Mammary epithelial cell (primary cell): ENCODE results near the gene MBP.

Experiments used
- CTCF ChIP-seq, 2 donors: IDR thresholded peaks in 1 of 2; conservative IDR thresholded peaks in 1 of 2; 2 replicates each; pipeline ENCODE4 v1.5.1; 2011 to 2012; ENCODE audit warnings: inconsistent platforms in 2 of 2, low read length in 2 of 2, mild to moderate bottlenecking in 2 of 2, control low read depth in 1 of 2, low read depth in 1 of 2; ENCODE audit not compliant: insufficient read depth in 1 of 2; ENCODE audit errors: extremely low read depth in 1 of 2
- EZH2 ChIP-seq: IDR thresholded peaks from 2 replicates; pipeline ENCODE4 v1.6.1; 2012; ENCODE audit warnings: low read length, inconsistent platforms, borderline replicate concordance

- TF ChIP-seq CTCF (conservative IDR thresholded peaks at IDR 0.05 in 1 of 2, IDR thresholded peaks at IDR 0.05 in 1 of 2; ENCODE audit: extremely low read depth in 1 of 2, insufficient read depth in 1 of 2, low read depth in 1 of 2, low read length in 2 of 2) (no peak), EZH2 (no peak)
Measured at GRCh38 chr18:77051581-77052296, 80.8 kb downstream of the MBP start.
